Neuronal stem cell (in vitro differentiated cells): ENCODE data around the gene TSHZ1.

Source experiments
- DNase-seq: peaks from one replicate; pipeline ENCODE4 v3.0.0-alpha.2; 2013; ENCODE audit warnings: low spot score
- H2AFZ ChIP-seq: one replicate; pipeline ENCODE4 v1.6.1; 2013; ENCODE audit warnings: mild to moderate bottlenecking, low read length, inconsistent platforms
- H2AK5ac ChIP-seq: 2 replicates; pipeline ENCODE4 v1.6.1; 2013; ENCODE audit warnings: low read depth, mild to moderate bottlenecking, inconsistent platforms, low read length, moderate library complexity, mixed read lengths
- H2BK120ac ChIP-seq: 2 replicates; pipeline ENCODE4 v1.6.1; 2013; ENCODE audit warnings: low read depth, mild to moderate bottlenecking, inconsistent platforms, low read length, moderate library complexity, mixed read lengths
- H2BK12ac ChIP-seq: one replicate; pipeline ENCODE4 v1.6.1; 2013; ENCODE audit warnings: low read length, inconsistent platforms
- H2BK15ac ChIP-seq: 2 replicates; pipeline ENCODE4 v1.6.1; 2013; ENCODE audit warnings: mild to moderate bottlenecking, low read length, inconsistent platforms, mixed read lengths
- H2BK5ac ChIP-seq: one replicate; pipeline ENCODE4 v1.6.1; 2013; ENCODE audit warnings: inconsistent platforms, mild to moderate bottlenecking, low read length, moderate library complexity
- H3K14ac ChIP-seq: one replicate; pipeline ENCODE4 v1.6.1; 2013; ENCODE audit warnings: low read length, inconsistent platforms
- H3K18ac ChIP-seq: 2 replicates; pipeline ENCODE4 v1.6.1; 2013; ENCODE audit warnings: low read length, inconsistent platforms
- H3K23ac ChIP-seq: 2 replicates; pipeline ENCODE4 v1.6.1; 2013; ENCODE audit warnings: low read depth, mild to moderate bottlenecking, mixed read lengths, low read length, inconsistent platforms; ENCODE audit not compliant: poor library complexity
- H3K27ac ChIP-seq: replicated peaks from 3 replicates; pipeline ENCODE4 v1.5.1; 2013; ENCODE audit warnings: low read length, inconsistent platforms
- H3K27me3 ChIP-seq, 3 experiments: 2 replicates each; pipeline ENCODE4 v1.6.1; 2013; ENCODE audit warnings: low read length in 3 of 3, mild to moderate bottlenecking in 2 of 3, inconsistent platforms in 1 of 3, low read depth in 1 of 3, mixed read lengths in 1 of 3, moderate library complexity in 1 of 3; ENCODE audit not compliant: control insufficient read depth in 3 of 3, insufficient read depth in 3 of 3
- H3K36me3 ChIP-seq, 2 donors: replicated peaks in 1 of 2; 2 replicates each; pipeline ENCODE4 v1.6.1; 2013; ENCODE audit warnings: low read length in 2 of 2; ENCODE audit not compliant: control insufficient read depth in 2 of 2, insufficient read depth in 2 of 2
- H3K4ac ChIP-seq: 2 replicates; pipeline ENCODE4 v1.6.1; 2013; ENCODE audit warnings: inconsistent platforms, mild to moderate bottlenecking, low read length, moderate library complexity
- H3K4me1 ChIP-seq, 2 donors: 1 replicate in 1 of 2; 2 replicates in 1 of 2; pipeline ENCODE4 v1.6.1; 2013; ENCODE audit warnings: low read length in 2 of 2, low read depth in 1 of 2; ENCODE audit not compliant: control insufficient read depth in 2 of 2, insufficient read depth in 1 of 2
- H3K4me2 ChIP-seq: one replicate; pipeline ENCODE4 v1.6.1; 2013; ENCODE audit warnings: mild to moderate bottlenecking, low read length, inconsistent platforms; ENCODE audit not compliant: insufficient read depth, poor library complexity, severe bottlenecking
- H3K4me3 ChIP-seq, 2 donors: 2 replicates each; pipeline ENCODE4 v1.5.1; 2013; ENCODE audit warnings: low read length in 2 of 2, mild to moderate bottlenecking in 2 of 2, inconsistent platforms in 1 of 2, moderate library complexity in 1 of 2
- H3K79me1 ChIP-seq: one replicate; pipeline ENCODE4 v1.6.1; 2013; ENCODE audit warnings: low read depth, mild to moderate bottlenecking, inconsistent platforms, low read length, moderate library complexity
- H3K9ac ChIP-seq: one replicate; pipeline ENCODE4 v1.6.1; 2013; ENCODE audit warnings: mild to moderate bottlenecking, low read depth, low read length, inconsistent platforms; ENCODE audit not compliant: poor library complexity
- H3K9me3 ChIP-seq, 2 donors: replicated peaks in 1 of 2; 2 replicates each; pipeline versions ENCODE3 to v1.6.1; 2013; ENCODE audit warnings: low read length in 2 of 2, mild to moderate bottlenecking in 2 of 2, inconsistent platforms in 1 of 2, low read depth in 1 of 2, mixed read lengths in 1 of 2, moderate library complexity in 1 of 2; ENCODE audit not compliant: control insufficient read depth in 2 of 2, insufficient read depth in 1 of 2
- H4K8ac ChIP-seq: one replicate; pipeline ENCODE4 v1.6.1; 2013; ENCODE audit warnings: low read depth, mild to moderate bottlenecking, inconsistent platforms, low read length, moderate library complexity
- H4K91ac ChIP-seq: one replicate; pipeline ENCODE4 v1.6.1; 2013; ENCODE audit warnings: low read length, low read depth, mild to moderate bottlenecking, inconsistent platforms; ENCODE audit not compliant: poor library complexity
- WGBS, 2 donors: extraction: QIAGEN DNeasy Blood & Tissue Kit; methylation state at CpG; one replicate each; pipeline ENCODE4 v1.1.7; 2013; ENCODE audit warnings: missing lambda C conversion rate in 2 of 2, mixed read lengths in 1 of 2; ENCODE audit not compliant: insufficient read length in 2 of 2, insufficient replicate concordance in 1 of 2; ENCODE audit errors: extremely low coverage in 2 of 2; 5-methylcytosine and 5-hydroxymethylcytosine counted together

Gene TSHZ1

DNA sequence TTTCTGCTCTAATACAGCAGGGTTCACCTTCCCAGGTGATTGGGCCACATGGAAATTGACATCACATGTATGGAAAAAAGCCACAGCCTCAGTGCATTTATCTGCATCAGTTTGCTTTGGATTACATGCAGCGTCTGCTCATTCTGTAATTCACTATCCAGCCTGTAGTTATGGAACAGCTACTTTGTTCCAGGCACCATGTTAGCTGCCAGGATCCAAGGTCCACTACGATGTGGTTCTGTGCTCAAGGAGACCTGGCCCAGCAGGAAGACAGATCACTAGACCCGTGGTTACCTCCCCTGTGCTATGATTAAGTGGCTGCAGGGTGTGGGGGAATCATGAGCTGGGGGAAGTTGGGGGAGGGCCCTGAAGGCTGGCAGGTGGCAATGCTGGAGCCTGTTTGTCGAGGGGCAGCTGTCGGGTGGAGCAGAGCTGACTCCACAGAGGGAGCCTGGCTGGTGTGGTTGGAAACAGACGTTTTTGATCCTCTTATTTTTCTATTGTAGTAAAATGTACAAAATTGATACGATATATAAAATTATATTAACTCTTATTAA, 58.6 kb downstream of the TSHZ1 start:
- Histone ChIP-seq H3K18ac (no peak overlapping the region), H3K79me1 (no peaks in the 10 kb centered on the region), H2BK12ac (no peak overlapping the region), H3K36me3 (no peaks in the 10 kb centered on the region), H3K4me2 (no peak overlapping the region), H4K91ac (no peak overlapping the region), H3K4me3 (no peak overlapping the region), H3K27ac (no peak overlapping the region), H3K27me3 (no peaks in the 10 kb centered on the region), H2BK120ac (no peak overlapping the region), H3K9ac (no peak overlapping the region), H3K14ac (no peak overlapping the region), H3K9me3 (no peaks in the 10 kb centered on the region), H3K4ac (no peak overlapping the region), H3K4me1 (no peaks in the 10 kb centered on the region), H3K23ac (no peak overlapping the region), H2BK15ac (no peak overlapping the region), H4K8ac (no peak overlapping the region), H2AFZ (no peak overlapping the region), H2BK5ac (no peak overlapping the region), H2AK5ac (no peak overlapping the region)
- WGBS, 2 donors, result no CpG with 5 or more reads among the region's 7 CpGs
- no peak for DNase-seq

DNA sequence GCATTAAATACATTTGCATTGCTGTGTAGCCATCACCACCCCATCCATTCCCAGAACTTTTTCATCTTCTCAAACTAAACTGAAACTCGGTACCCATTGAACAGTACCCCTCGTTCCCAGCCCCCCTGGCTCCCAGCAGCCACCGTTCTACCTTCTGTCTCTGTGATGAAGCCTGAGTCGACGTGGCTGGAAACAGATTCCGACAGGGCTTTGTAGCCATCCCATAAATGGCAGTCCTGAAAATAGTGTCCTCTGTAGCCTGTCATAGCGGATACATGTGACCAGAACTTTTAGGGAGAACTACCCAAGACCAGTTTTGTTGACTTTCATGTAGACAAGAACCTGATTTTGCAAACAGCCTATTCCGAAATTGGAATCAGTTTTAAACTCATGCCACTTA, 59.1 kb downstream of the TSHZ1 start:
- H3K9ac ChIP-seq, result no peak overlapping the region
- no peak overlapping the region for H3K27ac ChIP-seq
- H2BK5ac ChIP-seq, result no peak overlapping the region
- H2BK120ac ChIP-seq, result no peak overlapping the region
- H3K4ac ChIP-seq, result no peak overlapping the region
- WGBS, 2 donors, result no CpG with 5 or more reads among the region's 8 CpGs
- no peak overlapping the region for H4K8ac ChIP-seq
- H3K4me1 ChIP-seq, result no peaks in the 10 kb centered on the region
- no peak overlapping the region for H3K4me3 ChIP-seq
- no peak overlapping the region for H2BK12ac ChIP-seq
- no peak overlapping the region for H3K18ac ChIP-seq
- H3K79me1 ChIP-seq, result no peaks in the 10 kb centered on the region
- H3K27me3 ChIP-seq, result no peaks in the 10 kb centered on the region
- H3K14ac ChIP-seq, result no peak overlapping the region
- no peak overlapping the region for H4K91ac ChIP-seq
- no peaks in the 10 kb centered on the region for H3K9me3 ChIP-seq
- H3K36me3 ChIP-seq, result no peaks in the 10 kb centered on the region
- no peak overlapping the region for H2BK15ac ChIP-seq
- DNase-seq, result no peak
- no peak overlapping the region for H2AFZ ChIP-seq
- H3K4me2 ChIP-seq, result no peak overlapping the region
- H2AK5ac ChIP-seq, result no peak overlapping the region
- H3K23ac ChIP-seq, result no peak overlapping the region

DNA sequence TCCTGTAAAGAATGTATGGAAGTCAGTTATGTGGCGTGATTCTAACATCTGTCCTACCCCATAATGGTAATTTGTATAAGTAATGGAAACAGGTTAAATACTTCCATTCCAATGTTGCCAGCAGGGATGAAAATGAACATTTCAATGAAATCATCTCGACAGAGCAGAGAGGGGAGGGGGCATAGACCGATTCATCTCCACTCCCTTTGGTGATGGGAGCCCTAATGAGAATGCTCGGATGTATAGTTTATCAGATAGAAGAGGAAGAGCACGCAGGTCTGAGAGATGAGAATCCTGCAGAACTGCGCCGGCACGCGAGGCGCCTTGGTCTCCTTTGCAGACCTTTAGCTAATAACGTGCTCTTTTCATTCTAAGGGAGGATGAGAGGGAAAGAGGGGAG, 61.4 kb downstream of the TSHZ1 start:
- Histone ChIP-seq H3K18ac (no peak overlapping the region), H2BK120ac (no peak overlapping the region), H3K9ac (no peak overlapping the region), H3K4me1 (no peaks in the 10 kb centered on the region), H4K91ac (no peak overlapping the region), H2BK12ac (no peak overlapping the region), H3K27me3 (no peaks in the 10 kb centered on the region), H3K36me3 (no peaks in the 10 kb centered on the region), H3K9me3 (no peaks in the 10 kb centered on the region), H3K4me3 (no peak overlapping the region), H3K79me1 (no peaks in the 10 kb centered on the region), H2BK15ac (no peak overlapping the region), H2BK5ac (no peak overlapping the region), H2AK5ac (no peak overlapping the region), H4K8ac (no peak overlapping the region), H3K23ac (no peak overlapping the region), H2AFZ (no peak overlapping the region), H3K4me2 (no peak overlapping the region), H3K14ac (no peak overlapping the region), H3K27ac (no peak overlapping the region), H3K4ac (no peak overlapping the region)
- no peak for DNase-seq
- WGBS, 2 donors, result no CpG with 5 or more reads among the region's 11 CpGs

GRCh38 chr18:75273817-75274216, 63.2 kb downstream of the TSHZ1 start:
- no peak for DNase-seq
- Histone ChIP-seq H3K27ac (no peak overlapping the region), H2BK15ac (no peak overlapping the region), H3K9me3 (no peaks in the 10 kb centered on the region), H3K4me2 (no peak overlapping the region), H2BK12ac (no peak overlapping the region), H3K23ac (no peak overlapping the region), H3K9ac (no peak overlapping the region), H2AFZ (no peak overlapping the region), H3K4me1 (peaks cover 0 to 3% of the 10 kb centered on the region in 2 donors), H4K91ac (no peak overlapping the region), H3K4me3 (peak overlapping the region in 1 of 2 donors; percentile 19), H2BK5ac (no peak overlapping the region), H2BK120ac (no peak overlapping the region), H4K8ac (no peak overlapping the region), H3K27me3 (no peaks in the 10 kb centered on the region), H3K36me3 (no peaks in the 10 kb centered on the region), H3K18ac (no peak overlapping the region), H3K14ac (no peak overlapping the region), H3K4ac (no peak overlapping the region), H3K79me1 (no peaks in the 10 kb centered on the region), H2AK5ac (no peak overlapping the region)
- no CpG with 5 or more reads among the region's 15 CpGs for WGBS, 2 donors
